ACC112 (cell line): Measurements from ENCODE around the gene TRAK1.

Experiments used
- H2AFZ ChIP-seq: fragments of 200-600 bp; sonication (generic); one replicate; pipeline ENCODE4 v1.6.0; 2017; ENCODE audit warnings: antibody characterized with exemption, low read length; ENCODE audit not compliant: unreplicated experiment
- H3K27ac ChIP-seq: fragments of 200-600 bp; sonication (generic); 2 replicates; pipeline ENCODE4 v1.5.1; 2014; ENCODE audit warnings: low read depth, mild to moderate bottlenecking, antibody characterized with exemption, low read length, moderate library complexity
- H3K27me3 ChIP-seq: fragments of 200-600 bp; sonication (generic); 2 replicates; pipeline ENCODE4 v1.6.1; 2014; ENCODE audit warnings: mild to moderate bottlenecking, antibody characterized with exemption, low read length, moderate library complexity, mixed read lengths; ENCODE audit not compliant: insufficient read depth
- H3K36me3 ChIP-seq: fragments of 200-600 bp; sonication (generic); 2 replicates; pipeline ENCODE4 v1.6.1; 2016; ENCODE audit warnings: mild to moderate bottlenecking, antibody characterized with exemption, low read length, moderate library complexity, mixed read lengths; ENCODE audit not compliant: insufficient read depth
- H3K4me1 ChIP-seq: fragments of 200-600 bp; sonication (generic); one replicate; pipeline ENCODE4 v1.6.1; 2016; ENCODE audit warnings: low read length, mixed read lengths; ENCODE audit not compliant: insufficient read depth, unreplicated experiment, control insufficient read depth
- H3K4me3 ChIP-seq: fragments of 200-600 bp; sonication (generic); 2 replicates; pipeline ENCODE4 v1.5.1; 2014; ENCODE audit warnings: mild to moderate bottlenecking, low read depth, low read length
- H3K79me2 ChIP-seq: fragments of 200-600 bp; sonication (generic); one replicate; pipeline ENCODE4 v1.6.0; 2016; ENCODE audit warnings: low read length; ENCODE audit not compliant: control insufficient read depth, unreplicated experiment, insufficient read depth

Gene TRAK1

GRCh38 chr3:42191443-42191747 is 100.2 kb downstream of the TRAK1 start:
- H3K79me2 ChIP-seq, result no peaks in the 10 kb centered on the region
- H3K4me1 ChIP-seq, result no peaks in the 10 kb centered on the region
- H3K4me3 ChIP-seq, result no peak overlapping the region
- no peaks in the 10 kb centered on the region for H3K27me3 ChIP-seq
- no peaks in the 10 kb centered on the region for H3K36me3 ChIP-seq
- no peak overlapping the region for H3K27ac ChIP-seq
- H2AFZ ChIP-seq, result no peak overlapping the region

- Histone ChIP-seq H3K4me3 (no peak overlapping the region), H2AFZ (no peak overlapping the region), H3K27me3 (no peaks in the 10 kb centered on the region), H3K79me2 (no peaks in the 10 kb centered on the region), H3K27ac (no peak overlapping the region), H3K36me3 (0 out of 2 replicates have a peak, but pooled peaks cover 2% of the 10 kb centered on the region), H3K4me1 (no peaks in the 10 kb centered on the region)
Observed at GRCh38 chr3:42192334-42193200, 101.4 kb downstream of the TRAK1 start.

GRCh38 chr3:42194943-42195510 is 103.9 kb downstream of the TRAK1 start:
- H3K79me2 ChIP-seq, result no peaks in the 10 kb centered on the region
- peaks cover 2% of the 10 kb centered on the region for H3K36me3 ChIP-seq
- H2AFZ ChIP-seq, result no peak overlapping the region
- no peak overlapping the region for H3K4me3 ChIP-seq
- no peak overlapping the region for H3K27ac ChIP-seq
- no peaks in the 10 kb centered on the region for H3K4me1 ChIP-seq
- H3K27me3 ChIP-seq, result no peaks in the 10 kb centered on the region

GRCh38 chr3:42195879-42196330 is 104.7 kb downstream of the TRAK1 start:
- H3K36me3 ChIP-seq, result peaks cover 2% of the 10 kb centered on the region
- H3K4me3 ChIP-seq, result no peak overlapping the region
- no peaks in the 10 kb centered on the region for H3K4me1 ChIP-seq
- H3K27ac ChIP-seq, result no peak overlapping the region
- H2AFZ ChIP-seq, result no peak overlapping the region
- no peaks in the 10 kb centered on the region for H3K27me3 ChIP-seq
- H3K79me2 ChIP-seq, result no peaks in the 10 kb centered on the region

- H3K4me1 ChIP-seq, result no peaks in the 10 kb centered on the region
- no peak overlapping the region for H2AFZ ChIP-seq
- no peaks in the 10 kb centered on the region for H3K27me3 ChIP-seq
- H3K36me3 ChIP-seq, result peaks cover 2% of the 10 kb centered on the region
- H3K79me2 ChIP-seq, result no peaks in the 10 kb centered on the region
- no peak overlapping the region for H3K4me3 ChIP-seq
- no peak overlapping the region for H3K27ac ChIP-seq
Observed at GRCh38 chr3:42198709-42199108, 107.6 kb downstream of the TRAK1 start.

GRCh38 chr3:42202217-42202865 is 111.2 kb downstream of the TRAK1 start:
- Histone ChIP-seq H3K4me1 (no peaks in the 10 kb centered on the region), H3K27ac (no peak overlapping the region), H3K27me3 (no peaks in the 10 kb centered on the region), H2AFZ (no peak overlapping the region), H3K36me3 (no peaks in the 10 kb centered on the region; the same call in none of the 2 replicates), H3K4me3 (no peak overlapping the region), H3K79me2 (no peaks in the 10 kb centered on the region)

GRCh38 chr3:42204867-42205599 is 113.9 kb downstream of the TRAK1 start:
- Histone ChIP-seq H3K4me1 (no peaks in the 10 kb centered on the region), H2AFZ (no peak overlapping the region), H3K27ac (no peak overlapping the region), H3K27me3 (no peaks in the 10 kb centered on the region), H3K36me3 (no peaks in the 10 kb centered on the region), H3K4me3 (no peak overlapping the region), H3K79me2 (no peaks in the 10 kb centered on the region)

GRCh38 chr3:42205800-42206514 is 114.8 kb downstream of the TRAK1 start:
- H2AFZ ChIP-seq, result no peak overlapping the region
- H3K27ac ChIP-seq, result no peak overlapping the region
- no peaks in the 10 kb centered on the region for H3K4me1 ChIP-seq
- H3K27me3 ChIP-seq, result no peaks in the 10 kb centered on the region
- no peaks in the 10 kb centered on the region for H3K36me3 ChIP-seq
- no peaks in the 10 kb centered on the region for H3K79me2 ChIP-seq
- H3K4me3 ChIP-seq, result no peak overlapping the region

- Histone ChIP-seq H3K79me2 (no peaks in the 10 kb centered on the region), H3K27ac (no peak overlapping the region), H3K4me3 (no peak overlapping the region), H3K36me3 (no peaks in the 10 kb centered on the region), H3K4me1 (peaks cover 6% of the 10 kb centered on the region), H3K27me3 (no peaks in the 10 kb centered on the region), H2AFZ (no peak overlapping the region)
Observed at GRCh38 chr3:42209917-42210316, 118.8 kb downstream of the TRAK1 start.

- Histone ChIP-seq H2AFZ (no peak overlapping the region), H3K79me2 (no peaks in the 10 kb centered on the region), H3K4me3 (no peak overlapping the region), H3K27ac (no peak overlapping the region), H3K27me3 (no peaks in the 10 kb centered on the region), H3K4me1 (peaks cover 6% of the 10 kb centered on the region), H3K36me3 (no peaks in the 10 kb centered on the region)
Observed at GRCh38 chr3:42210726-42211125, 119.6 kb downstream of the TRAK1 start.
